GM04503 (cell line): ENCODE data around the gene KIAA0753.

Source experiments
- DNase-seq: peaks from one replicate; pipeline ENCODE4 v3.0.0-alpha.2; 2012; ENCODE audit warnings: low read depth

KIAA0753 gene

GRCh38 chr17:6569370-6570285 lies 70.9 kb downstream of the KIAA0753 start:
- no peak for DNase-seq

- DNase-seq: no peak
Observed at GRCh38 chr17:6568184-6568758, 72.2 kb downstream of the KIAA0753 start.

- no peak for DNase-seq
Observed at GRCh38 chr17:6567528-6568183, 72.9 kb downstream of the KIAA0753 start.

GRCh38 chr17:6561446-6561845 lies 79.1 kb downstream of the KIAA0753 start:
- no peak for DNase-seq

- no peak for DNase-seq
Observed at GRCh38 chr17:6560496-6560895, 80.0 kb downstream of the KIAA0753 start.

GRCh38 chr17:6559753-6560215 lies 80.7 kb downstream of the KIAA0753 start:
- no peak for DNase-seq

GRCh38 chr17:6558932-6559752 lies 81.4 kb downstream of the KIAA0753 start:
- no peak for DNase-seq

- no peak for DNase-seq
Observed at GRCh38 chr17:6558276-6558675, 82.2 kb downstream of the KIAA0753 start.

- DNase-seq: no peak
Observed at GRCh38 chr17:6557040-6557438, 83.5 kb downstream of the KIAA0753 start.

- no peak for DNase-seq
Observed at GRCh38 chr17:6556121-6557039, 84.1 kb downstream of the KIAA0753 start, which contains the start of gene PITPNM3. PITPNM3 (minus strand) TSS chr17:6556555; CDS start chr17:6556406, 149 bp downstream.

GRCh38 chr17:6555331-6556120 lies 85.0 kb downstream of the KIAA0753 start:
- DNase-seq: no peak

GRCh38 chr17:6554871-6555330 lies 85.6 kb downstream of the KIAA0753 start:
- DNase-seq: no peak

- no peak for DNase-seq
Observed at GRCh38 chr17:6554342-6554741, 86.2 kb downstream of the KIAA0753 start.

- no peak for DNase-seq
Observed at GRCh38 chr17:6551869-6552531, 88.5 kb downstream of the KIAA0753 start.

- DNase-seq: no peak
Observed at GRCh38 chr17:6551356-6551755, 89.2 kb downstream of the KIAA0753 start.

GRCh38 chr17:6549384-6550036 lies 91.0 kb downstream of the KIAA0753 start:
- DNase-seq: no peak

GRCh38 chr17:6548578-6549330 lies 91.8 kb downstream of the KIAA0753 start:
- DNase-seq: no peak

GRCh38 chr17:6548034-6548433 lies 92.5 kb downstream of the KIAA0753 start:
- DNase-seq: no peak
